NCI-H1694 treated with DMSO at 0.1 percent for 48 hours (cell line): ENCODE measurements around the gene EXOC4.
"Not testable (repeated sequence)": the region's sequence is repeated elsewhere in the genome, so short reads cannot be mapped to it uniquely, and the experiment has no call there.

Experiments used
- DNase-seq: peaks from one replicate; lab custom pipeline; 2025; lab: John Stamatoyannopoulos, UW

EXOC4 gene

GRCh38 chr7:133985300-133985699 lies 732.4 kb downstream of the EXOC4 start:
- DNase-seq: no peak

GRCh38 chr7:133987582-133987981 lies 734.7 kb downstream of the EXOC4 start:
- DNase-seq: no peak

DNA sequence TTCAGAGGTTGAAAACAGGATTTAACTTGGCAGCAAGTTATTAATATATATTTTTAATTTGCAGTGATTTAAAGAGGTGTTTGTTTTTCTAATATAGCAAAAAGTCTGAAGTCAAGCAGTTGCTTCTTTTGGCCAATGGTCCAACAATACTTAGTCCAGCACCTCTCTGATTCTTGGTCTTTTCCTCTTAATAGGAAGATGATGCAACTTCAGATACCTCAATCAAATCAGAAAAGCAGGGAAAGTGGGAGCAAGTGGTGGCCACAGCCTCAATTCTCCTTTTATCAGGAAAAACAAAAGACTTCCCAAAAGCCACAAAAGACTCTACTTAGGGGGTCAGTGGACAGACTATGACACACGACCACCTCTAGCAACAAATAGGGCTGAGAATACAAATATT lies 740.7 kb downstream of the EXOC4 start:
- no peak for DNase-seq

DNA sequence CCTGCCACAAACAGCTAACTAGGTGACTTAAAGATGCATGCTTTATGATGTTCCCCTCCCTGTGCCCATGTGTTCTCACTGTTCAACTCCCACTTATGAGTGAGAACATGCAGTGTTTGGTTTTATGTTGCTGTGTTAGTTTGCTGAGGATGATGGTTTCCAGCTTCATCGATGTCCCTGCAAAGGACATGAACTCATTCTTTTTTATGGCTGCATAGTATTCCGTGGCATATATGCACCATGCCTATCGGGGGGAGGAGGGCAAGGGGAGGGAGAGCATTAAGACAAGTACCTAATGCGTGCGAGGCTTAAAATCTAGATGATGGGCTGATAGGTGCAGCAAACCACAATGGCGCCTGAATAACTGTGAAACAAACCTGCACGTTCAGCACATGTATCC lies 741.2 kb downstream of the EXOC4 start:
- DNase-seq: not testable (repeated sequence)

DNA sequence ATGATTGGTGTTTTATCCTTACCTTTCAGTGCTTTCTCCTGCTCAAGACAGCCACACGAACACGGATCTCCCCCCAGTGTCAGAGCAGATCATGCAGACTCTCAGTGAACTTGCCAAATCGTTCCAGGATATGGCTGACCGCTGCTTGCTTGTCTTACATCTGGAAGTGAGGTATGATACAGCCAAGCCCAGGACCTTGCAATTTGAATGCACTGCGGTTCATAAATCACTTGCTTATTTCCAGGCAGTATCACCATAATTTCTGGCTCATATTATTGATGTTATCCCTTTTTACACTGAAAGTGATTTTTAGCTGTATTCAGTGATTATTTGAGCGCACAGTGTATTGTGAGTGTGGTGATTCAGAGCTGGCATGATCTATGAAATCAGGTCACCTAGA lies 744.6 kb downstream of the EXOC4 start:
- no peak for DNase-seq

- no peak for DNase-seq
Measured at GRCh38 chr7:133999178-133999577, 746.3 kb downstream of the EXOC4 start.

- no peak for DNase-seq
Measured at GRCh38 chr7:134004829-134005505, 752.1 kb downstream of the EXOC4 start.

- DNase-seq: no peak
Measured at GRCh38 chr7:134009314-134010110, 756.6 kb downstream of the EXOC4 start.

DNA sequence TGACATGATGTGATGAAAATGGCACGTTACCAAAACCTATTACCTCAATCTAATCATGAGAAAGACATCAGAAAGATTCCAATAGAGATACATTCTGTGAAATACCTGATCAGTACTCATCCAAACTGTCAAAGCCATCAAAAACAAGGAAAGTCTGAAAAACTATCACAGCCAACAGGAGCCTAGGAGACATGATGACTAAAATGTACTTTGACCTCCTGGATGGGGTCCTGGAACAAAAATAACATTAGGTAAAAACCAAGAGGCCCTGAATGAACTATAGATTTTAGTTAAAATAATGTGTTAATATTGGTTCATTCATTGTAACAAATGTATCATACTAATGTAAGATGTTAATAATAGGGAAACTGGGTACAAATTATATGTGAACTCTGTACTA lies 760.4 kb downstream of the EXOC4 start:
- no peak for DNase-seq

GRCh38 chr7:134014935-134015334 lies 762.1 kb downstream of the EXOC4 start:
- DNase-seq: no peak

GRCh38 chr7:134016223-134016941 lies 763.5 kb downstream of the EXOC4 start:
- DNase-seq: peak; percentile 32

GRCh38 chr7:134016942-134017303 lies 764.0 kb downstream of the EXOC4 start:
- DNase-seq: no peak

- no peak for DNase-seq
Measured at GRCh38 chr7:134018306-134018705, 765.4 kb downstream of the EXOC4 start.

- no peak for DNase-seq
Measured at GRCh38 chr7:134019251-134019650, 766.4 kb downstream of the EXOC4 start.

DNA sequence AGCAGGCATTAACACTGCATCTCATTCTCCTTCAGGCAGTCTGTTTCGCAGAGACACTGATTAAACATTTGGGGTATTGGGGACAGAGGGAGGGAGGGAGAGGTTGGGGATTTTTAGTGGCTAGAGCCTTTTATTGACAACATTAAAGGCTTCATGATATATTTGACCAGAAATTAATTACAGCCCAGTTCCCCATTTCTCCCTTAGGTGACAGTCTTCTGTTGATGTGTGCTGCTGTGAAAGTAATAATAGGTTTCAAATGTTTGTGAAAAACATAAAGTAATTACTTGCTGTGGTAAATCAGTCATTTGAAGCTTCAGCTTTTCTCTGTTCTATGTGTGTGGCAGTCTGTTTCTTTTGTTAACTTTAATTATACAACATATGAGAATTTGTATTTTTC lies 769.0 kb downstream of the EXOC4 start:
- DNase-seq: no peak

GRCh38 chr7:134022286-134022911 lies 769.5 kb downstream of the EXOC4 start:
- no peak for DNase-seq

GRCh38 chr7:134024739-134025138 lies 771.9 kb downstream of the EXOC4 start:
- DNase-seq: no peak

GRCh38 chr7:134028853-134029252 lies 776.0 kb downstream of the EXOC4 start:
- no peak for DNase-seq

DNA sequence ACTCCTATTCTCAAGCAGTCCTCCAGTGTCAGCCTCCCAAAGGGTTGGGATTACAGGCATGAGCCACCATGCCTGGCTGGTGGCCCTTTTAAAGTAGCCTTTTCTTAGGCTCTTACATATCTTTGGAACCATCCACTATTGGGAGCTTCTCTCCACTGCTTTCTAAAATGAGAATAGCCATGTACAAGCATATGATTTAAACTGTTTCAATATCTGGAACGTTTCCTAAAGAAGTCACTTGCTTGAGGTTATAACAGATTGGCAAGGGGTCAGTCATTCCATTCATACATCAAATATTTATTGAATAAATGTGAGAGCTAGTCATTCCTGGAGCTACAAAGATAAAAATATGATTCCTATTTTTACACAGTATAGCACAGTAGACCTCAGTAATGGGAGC lies 776.9 kb downstream of the EXOC4 start:
- no peak for DNase-seq

- no peak for DNase-seq
Measured at GRCh38 chr7:134030460-134030865, 777.6 kb downstream of the EXOC4 start.

GRCh38 chr7:134031835-134032617 lies 779.1 kb downstream of the EXOC4 start:
- DNase-seq: no peak

DNA sequence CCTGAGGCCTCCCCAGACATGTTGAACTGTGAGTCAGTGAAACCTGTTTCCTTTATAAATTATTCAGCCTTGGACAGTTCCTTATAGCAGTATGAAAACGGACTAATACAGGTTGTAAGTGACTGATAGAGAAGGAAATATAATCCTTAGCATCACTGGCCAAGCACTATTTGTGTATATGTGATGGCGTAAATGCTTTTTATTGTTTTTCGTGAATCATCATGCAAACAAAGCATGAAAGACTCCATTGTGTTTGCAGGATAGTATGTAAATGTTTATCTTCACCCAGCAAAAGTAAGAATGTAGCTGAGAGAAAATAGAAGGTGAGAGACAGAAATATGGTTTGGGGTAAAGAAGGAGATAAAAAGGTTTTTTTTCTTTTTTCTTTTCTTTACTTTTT lies 781.8 kb downstream of the EXOC4 start:
- no peak for DNase-seq
